GM23338 (cell line): ENCODE measurements around the gene TTPAL. TPM values are rescaled to one million over a fixed set of nuclear protein-coding genes. Genes with fewer than 3 reads are reported as not detected.

Experiments
- ATAC-seq: fragments of 200-7000 bp; cut with Tn5 transposase; 3 replicates; pipeline ENCODE4 v1.9.1; 2020
- DNase-seq: peaks from one replicate; pipeline ENCODE4 v3.0.0-alpha.2; 2015; ENCODE audit warnings: low spot score
- H2AFZ ChIP-seq: fragments of 200-600 bp; sonication (generic); 2 replicates; pipeline ENCODE4 v1.8.0; 2016; ENCODE audit warnings: antibody characterized with exemption, mild to moderate bottlenecking, moderate library complexity
- H3F3A ChIP-seq: fragments of 200-600 bp; sonication (generic); replicated peaks from 2 replicates; pipeline ENCODE4 v1.8.0; 2017; ENCODE audit warnings: antibody characterized with exemption, mixed run types, low read depth
- H3K27ac ChIP-seq: fragments of 200-600 bp; sonication (generic); 2 replicates; pipeline ENCODE4 v1.6.1; 2016; ENCODE audit warnings: low read depth
- H3K27me3 ChIP-seq: fragments of 200-600 bp; sonication (generic); 2 replicates; pipeline ENCODE4 v1.8.0; 2016; ENCODE audit warnings: mild to moderate bottlenecking, mixed run types, moderate library complexity; ENCODE audit not compliant: insufficient read depth
- H3K36me3 ChIP-seq: fragments of 200-600 bp; sonication (generic); 2 replicates; pipeline ENCODE4 v1.8.0; 2016; ENCODE audit warnings: mild to moderate bottlenecking; ENCODE audit not compliant: insufficient read depth
- H3K4me1 ChIP-seq: fragments of 200-600 bp; sonication (generic); 2 replicates; pipeline ENCODE4 v1.8.0; 2016; ENCODE audit warnings: mild to moderate bottlenecking, moderate library complexity; ENCODE audit not compliant: insufficient read depth
- H3K4me2 ChIP-seq: fragments of 200-600 bp; sonication (generic); 2 replicates; pipeline ENCODE4 v1.7.1; 2017; ENCODE audit warnings: mixed run types
- H3K4me3 ChIP-seq: fragments of 200-600 bp; sonication (generic); 2 replicates; pipeline ENCODE4 v1.6.1; 2016; ENCODE audit warnings: mixed run types
- H3K79me2 ChIP-seq: fragments of 200-600 bp; sonication (generic); replicated peaks from 2 replicates; pipeline ENCODE4 v1.8.0; 2017; ENCODE audit warnings: mild to moderate bottlenecking; ENCODE audit not compliant: insufficient read depth
- H3K9me2 ChIP-seq: fragments of 200-600 bp; sonication (generic); 2 replicates; pipeline ENCODE4 v1.8.0; 2017; ENCODE audit not compliant: insufficient read depth
- H4K20me1 ChIP-seq: fragments of 200-600 bp; sonication (generic); replicated peaks from 2 replicates; pipeline ENCODE4 v1.8.0; 2017; ENCODE audit warnings: mild to moderate bottlenecking; ENCODE audit not compliant: insufficient read depth
- H3K27ac Mint-ChIP-seq: 2 replicates; pipeline ENCODE4 v1.8.0; 2020; ENCODE audit warnings: inconsistent platforms, mild to moderate bottlenecking, moderate library complexity, mixed read lengths
- H3K27me3 Mint-ChIP-seq: 3 replicates; pipeline ENCODE4 v1.8.0; 2022; ENCODE audit warnings: low read depth, mild to moderate bottlenecking, moderate library complexity, mixed read lengths, inconsistent platforms; ENCODE audit not compliant: insufficient read depth, poor library complexity
- H3K36me3 Mint-ChIP-seq: 3 replicates; pipeline ENCODE4 v1.8.0; 2021; ENCODE audit warnings: low read depth, mild to moderate bottlenecking, inconsistent platforms, moderate library complexity, mixed read lengths
- H3K4me1 Mint-ChIP-seq: 3 replicates; pipeline ENCODE4 v1.8.0; 2020; ENCODE audit warnings: mild to moderate bottlenecking, inconsistent platforms, mixed read lengths
- H3K4me3 Mint-ChIP-seq: 3 replicates; pipeline ENCODE4 v1.8.0; 2021; ENCODE audit warnings: moderate library complexity, mild to moderate bottlenecking, inconsistent platforms, mixed read lengths
- H3K9me3 Mint-ChIP-seq: 3 replicates; pipeline ENCODE4 v1.8.0; 2020; ENCODE audit warnings: moderate library complexity, mild to moderate bottlenecking, inconsistent platforms, mixed read lengths
- CREB1 ChIP-seq: fragments of 250-450 bp; sonication (Bioruptor Pico); IDR thresholded peaks from 2 replicates; pipeline ENCODE4 v1.5.0; 2020; ENCODE audit warnings: low read depth, mild to moderate bottlenecking, moderate library complexity
- CTCF ChIP-seq, 2 experiments: fragments of 200-600 bp in 1 of 2; sonication (generic) in 1 of 2; conservative IDR thresholded peaks; 2 replicates each; pipeline versions ENCODE4 v1.5.1 to v1.6.1; 2016 to 2017; ENCODE audit warnings: antibody characterized with exemption in 2 of 2, low read depth in 2 of 2, mild to moderate bottlenecking in 2 of 2, moderate library complexity in 1 of 2
- EZH2 ChIP-seq: fragments of 200-600 bp; sonication (generic); IDR thresholded peaks from one replicate; pipeline ENCODE4 v1.8.0; 2017; ENCODE audit warnings: antibody characterized with exemption, mild to moderate bottlenecking, low read depth; ENCODE audit not compliant: unreplicated experiment
- EZH2phosphoT487 ChIP-seq: fragments of 200-600 bp; sonication (generic); IDR thresholded peaks from one replicate; pipeline ENCODE4 v1.8.1; 2018; ENCODE audit warnings: antibody characterized with exemption; ENCODE audit not compliant: unreplicated experiment
- JUNB ChIP-seq: IDR thresholded peaks from one replicate; pipeline ENCODE4 v1.6.1; 2016; ENCODE audit warnings: antibody characterized with exemption; ENCODE audit not compliant: unreplicated experiment
- NANOG ChIP-seq: IDR thresholded peaks from 2 replicates; pipeline ENCODE4 v1.6.1; 2016; ENCODE audit warnings: antibody characterized with exemption, borderline replicate concordance
- POLR2AphosphoS5 ChIP-seq: IDR thresholded peaks from 2 replicates; pipeline ENCODE4 v1.6.1; 2016; ENCODE audit warnings: antibody characterized with exemption, low read depth
- STAT1 ChIP-seq: IDR thresholded peaks from one replicate; pipeline ENCODE4 v1.6.1; 2016; ENCODE audit warnings: antibody characterized with exemption; ENCODE audit not compliant: unreplicated experiment
- ZNF114 ChIP-seq: fragments of 250-450 bp; sonication (Bioruptor Pico); IDR thresholded peaks from 2 replicates; pipeline ENCODE4 v1.5.0; 2020; ENCODE audit warnings: mild to moderate bottlenecking, moderate library complexity
- ZNF331 ChIP-seq: fragments of 250-450 bp; sonication (Bioruptor Pico); IDR thresholded peaks from 2 replicates; pipeline ENCODE4 v1.5.0; 2020; ENCODE audit warnings: low read depth, mild to moderate bottlenecking, moderate library complexity
- ZNF462 ChIP-seq: fragments of 250-450 bp; sonication (Bioruptor Pico); IDR thresholded peaks from 2 replicates; pipeline ENCODE4 v1.5.0; 2020; ENCODE audit warnings: mild to moderate bottlenecking, moderate library complexity
- polyA plus RNA-seq: library from polyadenylated mRNA; unstranded; fragments of >200 nt; fragmentation: Nextera tagmentation; extraction: Ambion mirVana; gene quantifications from 2 replicates; pipeline ENCODE4 v1.2.1, GENCODE V29; 2016
- total RNA-seq: library from RNA; depleted of rRNA; stranded (reverse); fragments of >200 nt; shearing (Covaris generic); gene quantifications from 2 replicates; pipeline ENCODE4 v1.2.3, GENCODE V29; 2014
- TF ChIP-seq, protein P1 (sequence below): IDR thresholded peaks from one replicate; pipeline ENCODE4 v1.6.1; 2018; ENCODE audit warnings: antibody characterized with exemption; ENCODE audit not compliant: unreplicated experiment
- TF ChIP-seq, protein P2 (sequence below): IDR thresholded peaks from 2 replicates; pipeline ENCODE4 v1.6.1; 2016; ENCODE audit warnings: antibody characterized with exemption

TTPAL gene
- total and polyA plus RNA-seq, 2 experiments from 2014 or later = 3.7 to 10.2 TPM

DNA sequence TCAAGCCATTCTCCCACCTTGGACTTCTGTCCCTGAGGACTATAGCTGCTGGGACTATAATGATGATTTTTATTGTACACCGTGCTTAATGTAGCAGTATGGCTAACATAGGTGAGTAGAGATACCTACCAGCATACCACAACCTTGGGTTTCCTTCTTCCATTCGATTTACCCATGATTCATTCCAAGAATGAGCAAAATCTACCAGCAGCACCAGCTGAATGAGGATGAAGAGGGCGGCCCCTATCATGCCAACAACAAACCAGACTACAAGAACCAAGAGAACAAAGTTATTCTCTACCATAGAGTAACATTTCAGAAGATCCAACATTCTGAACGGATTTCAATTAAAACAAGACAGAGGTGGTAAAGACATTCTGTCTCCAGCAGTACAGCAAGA, 34.1 kb downstream of the TTPAL start:
- Histone ChIP-seq H3K27me3 (no peaks in the 10 kb centered on the region), H3F3A (no peaks in the 10 kb centered on the region), H3K4me2 (no peak overlapping the region), H3K79me2 (peaks cover 21% of the 10 kb centered on the region), H3K9me2 (no peaks in the 10 kb centered on the region), H2AFZ (no peak overlapping the region), H3K4me3 (no peak overlapping the region), H4K20me1 (no peaks in the 10 kb centered on the region; the same call in 1 of the 2 replicates), H3K36me3 (peaks cover 9% of the 10 kb centered on the region; the same call in 1 of the 2 replicates), H3K27ac (no peak overlapping the region), H3K4me1 (no peaks in the 10 kb centered on the region)
- ATAC-seq = no peak
- DNase-seq = no peak
- peaks cover 19% of the 10 kb centered on the region; the same call in 2 of the 3 replicates for H3K36me3 Mint-ChIP-seq
- no peaks in the 10 kb centered on the region for H3K9me3 Mint-ChIP-seq
- H3K27ac Mint-ChIP-seq = no peak overlapping the region
- H3K27me3 Mint-ChIP-seq = no peaks in the 10 kb centered on the region
- TF ChIP-seq POLR2AphosphoS5 (no peak), ZNF114 (CRISPR knock-in tag) (no peak), NANOG (no peak), CTCF (conservative IDR thresholded peaks at IDR 0.05; ENCODE audit: low read depth in 2 of 2) (no peak), JUNB (no peak), EZH2 (no peak), EZH2phosphoT487 (no peak), ZNF462 (CRISPR knock-in tag) (no peak), ZNF331 (no peak), CREB1 (no peak), STAT1 (no peak)
- TF ChIP-seq, protein P1, sequence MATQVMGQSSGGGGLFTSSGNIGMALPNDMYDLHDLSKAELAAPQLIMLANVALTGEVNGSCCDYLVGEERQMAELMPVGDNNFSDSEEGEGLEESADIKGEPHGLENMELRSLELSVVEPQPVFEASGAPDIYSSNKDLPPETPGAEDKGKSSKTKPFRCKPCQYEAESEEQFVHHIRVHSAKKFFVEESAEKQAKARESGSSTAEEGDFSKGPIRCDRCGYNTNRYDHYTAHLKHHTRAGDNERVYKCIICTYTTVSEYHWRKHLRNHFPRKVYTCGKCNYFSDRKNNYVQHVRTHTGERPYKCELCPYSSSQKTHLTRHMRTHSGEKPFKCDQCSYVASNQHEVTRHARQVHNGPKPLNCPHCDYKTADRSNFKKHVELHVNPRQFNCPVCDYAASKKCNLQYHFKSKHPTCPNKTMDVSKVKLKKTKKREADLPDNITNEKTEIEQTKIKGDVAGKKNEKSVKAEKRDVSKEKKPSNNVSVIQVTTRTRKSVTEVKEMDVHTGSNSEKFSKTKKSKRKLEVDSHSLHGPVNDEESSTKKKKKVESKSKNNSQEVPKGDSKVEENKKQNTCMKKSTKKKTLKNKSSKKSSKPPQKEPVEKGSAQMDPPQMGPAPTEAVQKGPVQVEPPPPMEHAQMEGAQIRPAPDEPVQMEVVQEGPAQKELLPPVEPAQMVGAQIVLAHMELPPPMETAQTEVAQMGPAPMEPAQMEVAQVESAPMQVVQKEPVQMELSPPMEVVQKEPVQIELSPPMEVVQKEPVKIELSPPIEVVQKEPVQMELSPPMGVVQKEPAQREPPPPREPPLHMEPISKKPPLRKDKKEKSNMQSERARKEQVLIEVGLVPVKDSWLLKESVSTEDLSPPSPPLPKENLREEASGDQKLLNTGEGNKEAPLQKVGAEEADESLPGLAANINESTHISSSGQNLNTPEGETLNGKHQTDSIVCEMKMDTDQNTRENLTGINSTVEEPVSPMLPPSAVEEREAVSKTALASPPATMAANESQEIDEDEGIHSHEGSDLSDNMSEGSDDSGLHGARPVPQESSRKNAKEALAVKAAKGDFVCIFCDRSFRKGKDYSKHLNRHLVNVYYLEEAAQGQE = no peak
- TF ChIP-seq, protein P2, sequence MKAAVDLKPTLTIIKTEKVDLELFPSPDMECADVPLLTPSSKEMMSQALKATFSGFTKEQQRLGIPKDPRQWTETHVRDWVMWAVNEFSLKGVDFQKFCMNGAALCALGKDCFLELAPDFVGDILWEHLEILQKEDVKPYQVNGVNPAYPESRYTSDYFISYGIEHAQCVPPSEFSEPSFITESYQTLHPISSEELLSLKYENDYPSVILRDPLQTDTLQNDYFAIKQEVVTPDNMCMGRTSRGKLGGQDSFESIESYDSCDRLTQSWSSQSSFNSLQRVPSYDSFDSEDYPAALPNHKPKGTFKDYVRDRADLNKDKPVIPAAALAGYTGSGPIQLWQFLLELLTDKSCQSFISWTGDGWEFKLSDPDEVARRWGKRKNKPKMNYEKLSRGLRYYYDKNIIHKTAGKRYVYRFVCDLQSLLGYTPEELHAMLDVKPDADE = no peak
- H3K4me1 Mint-ChIP-seq = no peaks in the 10 kb centered on the region
- no peak overlapping the region for H3K4me3 Mint-ChIP-seq
